Nephron (organoid): ENCODE data around the gene WDFY4.
A peak's percentile ranks its signal among the peaks of the same experiment; 100 is the strongest.

Experiments used
- H3K27ac Mint-ChIP-seq, 3 experiments: 2 replicates each; pipeline ENCODE4 v1.8.0; 2020; ENCODE audit warnings: mixed read lengths in 3 of 3, mild to moderate bottlenecking in 2 of 3, moderate library complexity in 1 of 3
- H3K27me3 Mint-ChIP-seq: 2 replicates; pipeline ENCODE4 v1.8.0; 2021; ENCODE audit warnings: low read depth, mild to moderate bottlenecking, moderate library complexity, mixed read lengths
- H3K36me3 Mint-ChIP-seq: 2 replicates; pipeline ENCODE4 v1.8.0; 2020; ENCODE audit warnings: low read depth, mixed read lengths
- H3K4me1 Mint-ChIP-seq: 2 replicates; pipeline ENCODE4 v1.8.0; 2020; ENCODE audit warnings: mixed read lengths
- H3K4me3 Mint-ChIP-seq, 3 experiments: 2 replicates each; pipeline ENCODE4 v1.8.0; 2020; ENCODE audit warnings: mild to moderate bottlenecking in 3 of 3, mixed read lengths in 3 of 3, moderate library complexity in 2 of 3
- H3K9me3 Mint-ChIP-seq: 2 replicates; pipeline ENCODE4 v1.8.0; 2020; ENCODE audit warnings: mixed read lengths
- CTCF ChIP-seq, 3 experiments: fragments of 200-600 bp; sonication (generic); IDR thresholded peaks; one replicate each; pipeline ENCODE4 v1.5.0; 2021; ENCODE audit warnings: antibody characterized with exemption in 3 of 3; ENCODE audit not compliant: unreplicated experiment in 3 of 3

Gene WDFY4

GRCh38 chr10:48695636-48696534 is 11.2 kb downstream of the WDFY4 start:
- Mint-ChIP-seq H3K36me3 (no peaks in the 10 kb centered on the region), H3K4me1 (no peaks in the 10 kb centered on the region), H3K9me3 (no peaks in the 10 kb centered on the region), H3K27ac (no peak overlapping the region), H3K27me3 (peaks cover 28% of the 10 kb centered on the region), H3K4me3 (no peak overlapping the region)
- TF ChIP-seq CTCF (IDR thresholded peaks at IDR 0.05; ENCODE audit: unreplicated experiment in 3 of 3) = no peak

GRCh38 chr10:48696535-48696873 is 11.8 kb downstream of the WDFY4 start:
- H3K4me1 Mint-ChIP-seq = no peaks in the 10 kb centered on the region
- no peak overlapping the region for H3K27ac Mint-ChIP-seq
- peaks cover 28% of the 10 kb centered on the region for H3K27me3 Mint-ChIP-seq
- TF ChIP-seq CTCF (IDR thresholded peaks at IDR 0.05; ENCODE audit: unreplicated experiment in 3 of 3) = no peak
- no peak overlapping the region for H3K4me3 Mint-ChIP-seq
- H3K9me3 Mint-ChIP-seq = no peaks in the 10 kb centered on the region
- no peaks in the 10 kb centered on the region for H3K36me3 Mint-ChIP-seq

GRCh38 chr10:48697091-48697490 is 12.4 kb downstream of the WDFY4 start:
- Mint-ChIP-seq H3K27ac (no peak overlapping the region), H3K9me3 (no peaks in the 10 kb centered on the region), H3K36me3 (no peaks in the 10 kb centered on the region), H3K27me3 (peaks cover 23% of the 10 kb centered on the region), H3K4me1 (no peaks in the 10 kb centered on the region), H3K4me3 (no peak overlapping the region)
- no peak for TF ChIP-seq CTCF (IDR thresholded peaks at IDR 0.05; ENCODE audit: unreplicated experiment in 3 of 3)

- H3K4me1 Mint-ChIP-seq = no peaks in the 10 kb centered on the region
- H3K27me3 Mint-ChIP-seq = peaks cover 16% of the 10 kb centered on the region
- peak overlapping the region in 1 of 3 experiments; percentile 27 for H3K27ac Mint-ChIP-seq
- no peaks in the 10 kb centered on the region for H3K9me3 Mint-ChIP-seq
- H3K36me3 Mint-ChIP-seq = no peaks in the 10 kb centered on the region
- no peak overlapping the region for H3K4me3 Mint-ChIP-seq
- no peak for TF ChIP-seq CTCF (IDR thresholded peaks at IDR 0.05; ENCODE audit: unreplicated experiment in 3 of 3)
These were observed 13.4 kb downstream of the WDFY4 start for GRCh38 chr10:48697821-48698764.

GRCh38 chr10:48699011-48699627 is 14.4 kb downstream of the WDFY4 start:
- TF ChIP-seq CTCF (IDR thresholded peaks at IDR 0.05; ENCODE audit: unreplicated experiment in 3 of 3) = no peak
- Mint-ChIP-seq H3K36me3 (no peaks in the 10 kb centered on the region), H3K27ac (peak overlapping the region in 1 of 3 experiments; percentile 27), H3K4me3 (no peak overlapping the region), H3K27me3 (peaks cover 15% of the 10 kb centered on the region), H3K4me1 (no peaks in the 10 kb centered on the region), H3K9me3 (no peaks in the 10 kb centered on the region)
